Activated B cell treated with CpG ODN at 0.5 μM for 24 hours (primary cell): ENCODE measurements around the gene ZGPAT. TPM values are rescaled to one million over a fixed set of nuclear protein-coding genes. Genes with fewer than 3 reads are reported as not detected.
"Not testable (repeated sequence)": the region's sequence is repeated elsewhere in the genome, so short reads cannot be mapped to it uniquely, and the experiment has no call there.

ENCODE experiments used
- ATAC-seq: fragments of 200-7000 bp; cut with Tn5 transposase; one replicate; pipeline ENCODE4 v1.10.0; 2021; ENCODE audit warnings: low read depth, mild to moderate bottlenecking, moderate library complexity
- CTCF ChIA-PET: fragments of 350-600 bp; sonication (Branson Sonifier 250); formaldehyde crosslinking; loops from one replicate; lab custom pipeline; 2021; ENCODE audit warnings: antibody characterized with exemption; lab: Charles Lee
- POLR2A ChIA-PET: fragments of 350-600 bp; sonication (Branson Sonifier 250); formaldehyde crosslinking; loops from one replicate; lab custom pipeline; 2021; ENCODE audit warnings: antibody characterized with exemption; lab: Charles Lee
- DNase-seq: peaks from one replicate; pipeline ENCODE4 v3.0.0; 2022
- H3K27ac Mint-ChIP-seq: one replicate; pipeline ENCODE4 v1.8.0; 2020; ENCODE audit warnings: mixed read lengths
- H3K27me3 Mint-ChIP-seq: one replicate; pipeline ENCODE4 v1.8.0; 2021; ENCODE audit warnings: mixed read lengths
- H3K36me3 Mint-ChIP-seq: one replicate; pipeline ENCODE4 v1.8.0; 2021; ENCODE audit warnings: low read depth, mixed read lengths
- H3K4me1 Mint-ChIP-seq: one replicate; pipeline ENCODE4 v1.8.0; 2021; ENCODE audit warnings: mixed read lengths
- H3K4me3 Mint-ChIP-seq: one replicate; pipeline ENCODE4 v1.8.0; 2020; ENCODE audit warnings: mild to moderate bottlenecking, mixed read lengths
- H3K9me3 Mint-ChIP-seq: one replicate; pipeline ENCODE4 v1.8.0; 2020; ENCODE audit warnings: mixed read lengths
- intact Hi-C: fragments of 100-400 bp; cut with micrococcal nuclease; formaldehyde crosslinking; loops from one replicate; pipeline ENCODE4 v1.15.1; 2024
- total RNA-seq: library from RNA; stranded (reverse); gene quantifications from 2 replicates; pipeline ENCODE4 v1.2.3, GENCODE V29; 2022
- TF ChIP-seq, protein P1 (sequence below): fragments of 200-600 bp; IDR thresholded peaks from one replicate; pipeline ENCODE4 v1.8.0; 2022; ENCODE audit warnings: antibody characterized with exemption, mild to moderate bottlenecking

ZGPAT gene, protein sequence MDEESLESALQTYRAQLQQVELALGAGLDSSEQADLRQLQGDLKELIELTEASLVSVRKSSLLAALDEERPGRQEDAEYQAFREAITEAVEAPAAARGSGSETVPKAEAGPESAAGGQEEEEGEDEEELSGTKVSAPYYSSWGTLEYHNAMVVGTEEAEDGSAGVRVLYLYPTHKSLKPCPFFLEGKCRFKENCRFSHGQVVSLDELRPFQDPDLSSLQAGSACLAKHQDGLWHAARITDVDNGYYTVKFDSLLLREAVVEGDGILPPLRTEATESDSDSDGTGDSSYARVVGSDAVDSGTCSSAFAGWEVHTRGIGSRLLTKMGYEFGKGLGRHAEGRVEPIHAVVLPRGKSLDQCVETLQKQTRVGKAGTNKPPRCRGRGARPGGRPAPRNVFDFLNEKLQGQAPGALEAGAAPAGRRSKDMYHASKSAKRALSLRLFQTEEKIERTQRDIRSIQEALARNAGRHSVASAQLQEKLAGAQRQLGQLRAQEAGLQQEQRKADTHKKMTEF
- 40.7 and 44.0 TPM in 2 replicates for total RNA-seq

DNA sequence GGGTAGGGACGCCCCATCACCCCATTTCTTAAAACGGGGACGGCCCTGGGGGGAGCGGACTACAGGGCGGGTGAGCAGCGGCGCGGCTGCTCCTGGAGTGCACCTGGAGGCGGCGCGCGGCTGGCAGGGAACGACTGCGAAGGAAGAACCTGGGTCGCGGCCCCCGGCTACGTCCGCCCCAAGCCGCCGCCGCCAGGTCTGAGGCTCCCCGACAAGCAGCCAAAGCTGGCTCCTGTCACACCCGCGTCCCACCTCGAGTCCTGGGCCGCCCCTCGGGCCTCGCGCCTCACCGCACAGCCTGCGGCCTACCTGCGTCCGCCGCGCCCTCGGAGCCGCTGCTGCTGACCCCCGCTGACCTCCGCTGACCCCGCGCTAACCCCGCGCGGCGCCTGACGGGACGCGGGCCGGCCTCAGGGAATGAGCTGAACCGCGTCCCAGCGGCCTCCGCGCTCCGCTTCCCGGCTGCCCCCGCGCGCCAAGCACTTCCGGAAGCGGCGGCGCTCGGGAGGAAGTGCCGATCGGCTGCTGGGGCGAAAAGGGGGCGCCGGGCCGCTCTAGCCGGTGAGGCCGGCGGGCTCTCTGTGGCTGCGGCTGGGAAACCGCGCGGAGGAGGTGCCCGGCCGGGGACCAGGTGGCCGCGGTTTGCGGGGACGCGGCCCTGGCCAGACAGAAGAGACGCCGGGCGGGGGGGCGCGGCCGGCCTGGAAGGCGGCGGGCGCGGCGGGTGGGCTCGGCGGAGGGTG lies at the start of gene ZGPAT, which contains the start of gene ARFRP1:
ZGPAT (plus strand) TSS at position 482 of the 743 bp plus-strand sequence. CDS start 542 bp downstream, outside the sequence.
ARFRP1 (minus strand) TSS at position 419 of the 743 bp plus-strand sequence. CDS start 885 bp downstream, outside the sequence.
- ChIA-PET CTCF (interaction anchor here (0.6 to 2.5 kb wide), 5 partner anchors 29 to 272 kb away, joined by 3 to 10 read pairs (median 4); partner anchors contain the start of genes LIME1 and TPD52L2), POLR2A (interaction anchor here (0.6 to 3.4 kb wide), 23 partner anchors 9 to 273 kb away, joined by 3 to 36 read pairs (median 6); partner anchors contain the start of genes FNDC11, GMEB2, LIME1 and PPDPF)
- ATAC-seq (peak; percentile 94), DNase-seq (peak; percentile 91)
- H3K4me3 Mint-ChIP-seq: peak within 1 kb of the TSS; percentile 87
- H3K27me3 Mint-ChIP-seq: no peaks in the 10 kb centered on the region
- peaks cover 66% of the 10 kb centered on the region for H3K36me3 Mint-ChIP-seq
- no peaks in the 10 kb centered on the region for H3K9me3 Mint-ChIP-seq
- peak within 1 kb of the TSS; percentile 72 for H3K27ac Mint-ChIP-seq
- peaks cover 42% of the 10 kb centered on the region for H3K4me1 Mint-ChIP-seq
- TF ChIP-seq, protein P1, sequence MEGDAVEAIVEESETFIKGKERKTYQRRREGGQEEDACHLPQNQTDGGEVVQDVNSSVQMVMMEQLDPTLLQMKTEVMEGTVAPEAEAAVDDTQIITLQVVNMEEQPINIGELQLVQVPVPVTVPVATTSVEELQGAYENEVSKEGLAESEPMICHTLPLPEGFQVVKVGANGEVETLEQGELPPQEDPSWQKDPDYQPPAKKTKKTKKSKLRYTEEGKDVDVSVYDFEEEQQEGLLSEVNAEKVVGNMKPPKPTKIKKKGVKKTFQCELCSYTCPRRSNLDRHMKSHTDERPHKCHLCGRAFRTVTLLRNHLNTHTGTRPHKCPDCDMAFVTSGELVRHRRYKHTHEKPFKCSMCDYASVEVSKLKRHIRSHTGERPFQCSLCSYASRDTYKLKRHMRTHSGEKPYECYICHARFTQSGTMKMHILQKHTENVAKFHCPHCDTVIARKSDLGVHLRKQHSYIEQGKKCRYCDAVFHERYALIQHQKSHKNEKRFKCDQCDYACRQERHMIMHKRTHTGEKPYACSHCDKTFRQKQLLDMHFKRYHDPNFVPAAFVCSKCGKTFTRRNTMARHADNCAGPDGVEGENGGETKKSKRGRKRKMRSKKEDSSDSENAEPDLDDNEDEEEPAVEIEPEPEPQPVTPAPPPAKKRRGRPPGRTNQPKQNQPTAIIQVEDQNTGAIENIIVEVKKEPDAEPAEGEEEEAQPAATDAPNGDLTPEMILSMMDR: no peak
- intact Hi-C loops: loop anchor here (1.0 to 5.0 kb wide), 9 partner anchors 23 to 265 kb away; partner anchors contain the start of genes RTEL1, SLC2A4RG and UCKL1

DNA sequence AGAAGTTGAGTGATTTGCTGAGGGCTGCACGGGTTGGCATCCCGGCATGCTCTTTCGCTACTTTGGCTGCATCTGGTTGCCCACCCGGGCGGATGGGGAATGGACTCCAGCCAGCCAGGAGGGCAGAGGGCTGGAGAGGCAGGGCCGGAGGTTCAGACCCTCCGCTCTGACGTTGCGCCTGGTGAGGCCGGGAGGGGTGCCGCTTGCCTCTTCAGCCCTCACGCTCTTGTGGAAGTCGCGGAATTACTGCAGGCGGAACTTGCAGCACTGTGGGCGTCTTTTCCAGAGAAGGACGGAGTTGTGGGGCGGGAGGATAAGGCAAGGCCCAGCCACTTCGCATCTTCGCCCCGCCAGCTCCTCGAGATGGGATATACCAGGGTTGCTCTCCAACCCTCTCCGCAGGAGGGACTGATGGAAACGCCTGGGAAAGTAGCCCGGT lies 49.1 kb upstream of the ZGPAT start:
- intact Hi-C loops: loop anchor here (1.0 to 10.0 kb wide), 9 partner anchors 16 to 324 kb away; partner anchors contain the start of genes ARFRP1, GMEB2, LIME1 and PPDPF
- ChIA-PET POLR2A (interaction anchor here (0.6 to 2.0 kb wide), 18 partner anchors 9 to 321 kb away, joined by 3 to 24 read pairs (median 5); partner anchors contain the start of genes ARFRP1, DNAJC5, GMEB2 and HELZ2), CTCF (interaction anchor here (0.8 to 3.2 kb wide), 5 partner anchors 17 to 322 kb away, joined by 3 to 19 read pairs (median 3); partner anchors contain the start of genes PRPF6, PTK6 and UCKL1)
- Mint-ChIP-seq H3K36me3 (peaks cover 20% of the 10 kb centered on the region), H3K4me1 (peaks cover 24% of the 10 kb centered on the region), H3K9me3 (no peaks in the 10 kb centered on the region), H3K4me3 (peak overlapping the region; percentile 97), H3K27me3 (peaks cover 3% of the 10 kb centered on the region), H3K27ac (peak overlapping the region; percentile 93)
- peak; percentile 15 for ATAC-seq
- DNase-seq: no peak
- TF ChIP-seq, protein P1: no peak

DNA sequence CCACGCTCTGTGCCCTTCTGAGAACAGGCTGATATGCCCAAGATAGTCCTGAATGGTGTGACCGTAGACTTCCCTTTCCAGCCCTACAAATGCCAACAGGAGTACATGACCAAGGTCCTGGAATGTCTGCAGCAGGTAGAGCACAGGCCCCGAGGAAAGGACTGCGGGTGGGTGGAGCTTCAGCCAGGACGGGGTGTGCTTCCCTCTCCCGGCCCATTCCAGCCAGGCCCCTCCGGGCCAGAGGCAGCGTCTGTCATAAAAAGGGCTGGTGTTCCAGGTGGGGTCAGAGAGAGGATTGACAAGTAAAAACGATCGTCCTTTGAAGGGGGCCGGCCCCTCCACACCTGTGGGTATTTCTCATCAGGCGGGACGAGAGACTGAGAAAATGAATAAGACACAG lies 48.5 kb upstream of the ZGPAT start:
- Mint-ChIP-seq H3K27me3 (peaks cover 3% of the 10 kb centered on the region), H3K4me1 (peaks cover 20% of the 10 kb centered on the region), H3K27ac (no peak overlapping the region), H3K9me3 (no peaks in the 10 kb centered on the region), H3K4me3 (peak overlapping the region; percentile 97), H3K36me3 (peaks cover 20% of the 10 kb centered on the region)
- ATAC-seq (no peak), DNase-seq (no peak)
- TF ChIP-seq, protein P1: no peak
- ChIA-PET POLR2A (interaction anchor here (0.6 kb wide), 1 partner anchor 35 kb away, joined by 4 read pairs; no protein-coding TSS in a partner anchor), CTCF (no interaction called here)
- intact Hi-C loops: loop anchor here (5.0 to 10.0 kb wide), 2 partner anchors 75 to 323 kb away; partner anchors contain the start of genes LIME1, PRPF6 and SLC2A4RG

DNA sequence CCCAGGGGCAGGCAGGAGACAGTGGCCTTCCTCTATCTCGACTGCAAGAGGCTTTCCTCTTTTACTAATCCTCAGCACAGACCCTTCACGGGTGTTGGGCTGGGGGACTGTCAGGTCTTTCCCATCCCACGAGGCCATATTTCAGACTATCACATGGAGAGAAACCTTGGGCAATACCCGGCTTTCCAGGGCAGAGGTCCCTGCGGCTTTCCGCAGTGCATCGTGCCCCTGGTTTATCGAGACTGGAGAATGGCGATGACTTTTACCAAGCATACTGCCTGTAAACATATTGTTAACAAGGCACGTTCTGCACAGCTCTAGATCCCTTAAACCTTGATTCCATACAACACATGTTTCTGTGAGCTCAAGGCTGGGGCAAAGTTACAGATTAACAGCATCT lies 47.7 kb upstream of the ZGPAT start:
- Mint-ChIP-seq H3K4me1 (peaks cover 20% of the 10 kb centered on the region), H3K36me3 (peaks cover 20% of the 10 kb centered on the region)
- H3K4me3 Mint-ChIP-seq, intact Hi-C loops, H3K9me3 Mint-ChIP-seq, CTCF ChIA-PET, H3K27ac Mint-ChIP-seq, ATAC-seq, DNase-seq, POLR2A ChIA-PET, H3K27me3 Mint-ChIP-seq: not testable (repeated sequence)

DNA sequence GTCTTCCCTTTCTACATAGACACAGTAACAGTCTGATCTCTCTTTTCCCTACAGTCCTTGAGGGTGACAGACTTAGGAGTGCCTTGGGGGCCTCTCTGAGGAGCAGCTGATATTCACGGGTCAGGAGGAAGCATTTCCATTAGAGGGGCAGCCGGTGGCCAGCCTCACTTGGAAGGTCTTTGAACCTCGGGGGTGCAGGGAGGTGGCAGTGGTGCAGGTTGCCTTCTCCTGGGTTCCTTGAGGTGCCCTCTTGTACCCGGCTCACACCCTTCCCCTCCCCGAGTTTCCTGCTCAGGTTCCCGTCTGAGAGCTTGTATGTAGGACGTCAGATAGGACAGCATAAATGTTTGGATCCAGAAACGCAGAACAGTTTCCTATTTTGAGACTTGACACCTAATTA lies 47.2 kb upstream of the ZGPAT start:
- H3K27ac Mint-ChIP-seq: no peak overlapping the region

More for the DNA sequence above, 47.2 kb upstream of the ZGPAT start:
- ChIA-PET POLR2A (no interaction called here), CTCF (no interaction called here)
- ATAC-seq: no peak
- Mint-ChIP-seq H3K9me3 (no peaks in the 10 kb centered on the region), H3K4me1 (peaks cover 20% of the 10 kb centered on the region), H3K36me3 (peaks cover 20% of the 10 kb centered on the region), H3K4me3 (no peak overlapping the region), H3K27me3 (no peaks in the 10 kb centered on the region)
- no peak for DNase-seq
- intact Hi-C loops: no loop called here
- TF ChIP-seq, protein P1: no peak
